GM23338 (cell line): ENCODE results near the gene GNAI1. TPM values are rescaled to one million over a fixed set of nuclear protein-coding genes. Genes with fewer than 3 reads are reported as not detected.

Experiments used
- ATAC-seq: fragments of 200-7000 bp; cut with Tn5 transposase; 3 replicates; pipeline ENCODE4 v1.9.1; 2020
- DNase-seq: peaks from one replicate; pipeline ENCODE4 v3.0.0-alpha.2; 2015; ENCODE audit warnings: low spot score
- H2AFZ ChIP-seq: fragments of 200-600 bp; sonication (generic); 2 replicates; pipeline ENCODE4 v1.8.0; 2016; ENCODE audit warnings: antibody characterized with exemption, mild to moderate bottlenecking, moderate library complexity
- H3F3A ChIP-seq: fragments of 200-600 bp; sonication (generic); replicated peaks from 2 replicates; pipeline ENCODE4 v1.8.0; 2017; ENCODE audit warnings: antibody characterized with exemption, mixed run types, low read depth
- H3K27ac ChIP-seq: fragments of 200-600 bp; sonication (generic); 2 replicates; pipeline ENCODE4 v1.6.1; 2016; ENCODE audit warnings: low read depth
- H3K27me3 ChIP-seq: fragments of 200-600 bp; sonication (generic); 2 replicates; pipeline ENCODE4 v1.8.0; 2016; ENCODE audit warnings: mild to moderate bottlenecking, mixed run types, moderate library complexity; ENCODE audit not compliant: insufficient read depth
- H3K36me3 ChIP-seq: fragments of 200-600 bp; sonication (generic); 2 replicates; pipeline ENCODE4 v1.8.0; 2016; ENCODE audit warnings: mild to moderate bottlenecking; ENCODE audit not compliant: insufficient read depth
- H3K4me1 ChIP-seq: fragments of 200-600 bp; sonication (generic); 2 replicates; pipeline ENCODE4 v1.8.0; 2016; ENCODE audit warnings: mild to moderate bottlenecking, moderate library complexity; ENCODE audit not compliant: insufficient read depth
- H3K4me2 ChIP-seq: fragments of 200-600 bp; sonication (generic); 2 replicates; pipeline ENCODE4 v1.7.1; 2017; ENCODE audit warnings: mixed run types
- H3K4me3 ChIP-seq: fragments of 200-600 bp; sonication (generic); 2 replicates; pipeline ENCODE4 v1.6.1; 2016; ENCODE audit warnings: mixed run types
- H3K79me2 ChIP-seq: fragments of 200-600 bp; sonication (generic); replicated peaks from 2 replicates; pipeline ENCODE4 v1.8.0; 2017; ENCODE audit warnings: mild to moderate bottlenecking; ENCODE audit not compliant: insufficient read depth
- H3K9me2 ChIP-seq: fragments of 200-600 bp; sonication (generic); 2 replicates; pipeline ENCODE4 v1.8.0; 2017; ENCODE audit not compliant: insufficient read depth
- H4K20me1 ChIP-seq: fragments of 200-600 bp; sonication (generic); replicated peaks from 2 replicates; pipeline ENCODE4 v1.8.0; 2017; ENCODE audit warnings: mild to moderate bottlenecking; ENCODE audit not compliant: insufficient read depth
- H3K27ac Mint-ChIP-seq: 2 replicates; pipeline ENCODE4 v1.8.0; 2020; ENCODE audit warnings: inconsistent platforms, mild to moderate bottlenecking, moderate library complexity, mixed read lengths
- H3K27me3 Mint-ChIP-seq: 3 replicates; pipeline ENCODE4 v1.8.0; 2022; ENCODE audit warnings: low read depth, mild to moderate bottlenecking, moderate library complexity, mixed read lengths, inconsistent platforms; ENCODE audit not compliant: insufficient read depth, poor library complexity
- H3K36me3 Mint-ChIP-seq: 3 replicates; pipeline ENCODE4 v1.8.0; 2021; ENCODE audit warnings: low read depth, mild to moderate bottlenecking, inconsistent platforms, moderate library complexity, mixed read lengths
- H3K4me1 Mint-ChIP-seq: 3 replicates; pipeline ENCODE4 v1.8.0; 2020; ENCODE audit warnings: mild to moderate bottlenecking, inconsistent platforms, mixed read lengths
- H3K4me3 Mint-ChIP-seq: 3 replicates; pipeline ENCODE4 v1.8.0; 2021; ENCODE audit warnings: moderate library complexity, mild to moderate bottlenecking, inconsistent platforms, mixed read lengths
- H3K9me3 Mint-ChIP-seq: 3 replicates; pipeline ENCODE4 v1.8.0; 2020; ENCODE audit warnings: moderate library complexity, mild to moderate bottlenecking, inconsistent platforms, mixed read lengths
- CREB1 ChIP-seq: fragments of 250-450 bp; sonication (Bioruptor Pico); IDR thresholded peaks from 2 replicates; pipeline ENCODE4 v1.5.0; 2020; ENCODE audit warnings: low read depth, mild to moderate bottlenecking, moderate library complexity
- EZH2 ChIP-seq: fragments of 200-600 bp; sonication (generic); IDR thresholded peaks from one replicate; pipeline ENCODE4 v1.8.0; 2017; ENCODE audit warnings: antibody characterized with exemption, mild to moderate bottlenecking, low read depth; ENCODE audit not compliant: unreplicated experiment
- EZH2phosphoT487 ChIP-seq: fragments of 200-600 bp; sonication (generic); IDR thresholded peaks from one replicate; pipeline ENCODE4 v1.8.1; 2018; ENCODE audit warnings: antibody characterized with exemption; ENCODE audit not compliant: unreplicated experiment
- JUNB ChIP-seq: IDR thresholded peaks from one replicate; pipeline ENCODE4 v1.6.1; 2016; ENCODE audit warnings: antibody characterized with exemption; ENCODE audit not compliant: unreplicated experiment
- NANOG ChIP-seq: IDR thresholded peaks from 2 replicates; pipeline ENCODE4 v1.6.1; 2016; ENCODE audit warnings: antibody characterized with exemption, borderline replicate concordance
- POLR2AphosphoS5 ChIP-seq: IDR thresholded peaks from 2 replicates; pipeline ENCODE4 v1.6.1; 2016; ENCODE audit warnings: antibody characterized with exemption, low read depth
- STAT1 ChIP-seq: IDR thresholded peaks from one replicate; pipeline ENCODE4 v1.6.1; 2016; ENCODE audit warnings: antibody characterized with exemption; ENCODE audit not compliant: unreplicated experiment
- ZNF114 ChIP-seq: fragments of 250-450 bp; sonication (Bioruptor Pico); IDR thresholded peaks from 2 replicates; pipeline ENCODE4 v1.5.0; 2020; ENCODE audit warnings: mild to moderate bottlenecking, moderate library complexity
- ZNF331 ChIP-seq: fragments of 250-450 bp; sonication (Bioruptor Pico); IDR thresholded peaks from 2 replicates; pipeline ENCODE4 v1.5.0; 2020; ENCODE audit warnings: low read depth, mild to moderate bottlenecking, moderate library complexity
- polyA plus RNA-seq: library from polyadenylated mRNA; unstranded; fragments of >200 nt; fragmentation: Nextera tagmentation; extraction: Ambion mirVana; gene quantifications from 2 replicates; pipeline ENCODE4 v1.2.1, GENCODE V29; 2016
- total RNA-seq: library from RNA; depleted of rRNA; stranded (reverse); fragments of >200 nt; shearing (Covaris generic); gene quantifications from 2 replicates; pipeline ENCODE4 v1.2.3, GENCODE V29; 2014
- TF ChIP-seq, protein P1 (sequence below), 2 experiments: fragments of 200-600 bp in 1 of 2; sonication (generic) in 1 of 2; conservative IDR thresholded peaks; 2 replicates each; pipeline versions ENCODE4 v1.5.1 to v1.6.1; 2016 to 2017; ENCODE audit warnings: antibody characterized with exemption in 2 of 2, low read depth in 2 of 2, mild to moderate bottlenecking in 2 of 2, moderate library complexity in 1 of 2
- TF ChIP-seq, protein P2 (sequence below): fragments of 250-450 bp; sonication (Bioruptor Pico); IDR thresholded peaks from 2 replicates; pipeline ENCODE4 v1.5.0; 2020; ENCODE audit warnings: mild to moderate bottlenecking, moderate library complexity
- TF ChIP-seq, protein P3 (sequence below): IDR thresholded peaks from one replicate; pipeline ENCODE4 v1.6.1; 2018; ENCODE audit warnings: antibody characterized with exemption; ENCODE audit not compliant: unreplicated experiment
- TF ChIP-seq, protein P4 (sequence below): IDR thresholded peaks from 2 replicates; pipeline ENCODE4 v1.6.1; 2016; ENCODE audit warnings: antibody characterized with exemption

The GNAI1 gene
- total and polyA plus RNA-seq, 2 experiments from 2014 or later: 31.3 to 36.9 TPM

DNA sequence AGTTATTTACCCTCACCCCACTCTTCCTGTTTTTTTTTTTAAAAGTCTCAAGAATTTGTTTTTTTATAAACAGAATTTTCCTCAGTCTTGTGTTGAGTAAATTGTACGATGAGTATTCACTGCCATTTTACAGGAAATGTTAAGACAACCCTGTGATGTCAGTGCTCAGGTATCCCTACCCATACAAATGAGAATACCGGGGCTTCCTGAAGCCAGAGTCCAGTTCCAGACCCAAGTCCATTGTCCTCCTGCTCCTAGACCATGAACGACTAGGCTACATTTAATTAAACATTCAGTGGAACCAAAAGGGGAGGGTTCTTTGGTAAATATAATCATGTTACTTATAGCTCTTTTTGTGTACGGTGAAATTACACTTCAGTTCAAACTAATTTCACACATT lies 79.2 kb downstream of the GNAI1 start:
- peaks cover 8% of the 10 kb centered on the region; the same call in 1 of the 2 replicates for H3K36me3 ChIP-seq
- Mint-ChIP-seq H3K27me3 (no peaks in the 10 kb centered on the region), H3K36me3 (peaks cover 12% of the 10 kb centered on the region; the same call in 2 of the 3 replicates), H3K4me1 (no peaks in the 10 kb centered on the region), H3K27ac (no peak overlapping the region), H3K4me3 (no peak overlapping the region), H3K9me3 (no peaks in the 10 kb centered on the region)
- no peaks in the 10 kb centered on the region for H3F3A ChIP-seq
- no peaks in the 10 kb centered on the region for H4K20me1 ChIP-seq
- no peaks in the 10 kb centered on the region for H3K27me3 ChIP-seq
- no peak overlapping the region for H3K27ac ChIP-seq
- H3K4me2 ChIP-seq: no peak overlapping the region
- H3K79me2 ChIP-seq: no peaks in the 10 kb centered on the region
- no peak overlapping the region for H3K4me3 ChIP-seq
- H2AFZ ChIP-seq: no peak overlapping the region
- TF ChIP-seq POLR2AphosphoS5: no peak
- TF ChIP-seq ZNF331: no peak
- TF ChIP-seq, protein P1, sequence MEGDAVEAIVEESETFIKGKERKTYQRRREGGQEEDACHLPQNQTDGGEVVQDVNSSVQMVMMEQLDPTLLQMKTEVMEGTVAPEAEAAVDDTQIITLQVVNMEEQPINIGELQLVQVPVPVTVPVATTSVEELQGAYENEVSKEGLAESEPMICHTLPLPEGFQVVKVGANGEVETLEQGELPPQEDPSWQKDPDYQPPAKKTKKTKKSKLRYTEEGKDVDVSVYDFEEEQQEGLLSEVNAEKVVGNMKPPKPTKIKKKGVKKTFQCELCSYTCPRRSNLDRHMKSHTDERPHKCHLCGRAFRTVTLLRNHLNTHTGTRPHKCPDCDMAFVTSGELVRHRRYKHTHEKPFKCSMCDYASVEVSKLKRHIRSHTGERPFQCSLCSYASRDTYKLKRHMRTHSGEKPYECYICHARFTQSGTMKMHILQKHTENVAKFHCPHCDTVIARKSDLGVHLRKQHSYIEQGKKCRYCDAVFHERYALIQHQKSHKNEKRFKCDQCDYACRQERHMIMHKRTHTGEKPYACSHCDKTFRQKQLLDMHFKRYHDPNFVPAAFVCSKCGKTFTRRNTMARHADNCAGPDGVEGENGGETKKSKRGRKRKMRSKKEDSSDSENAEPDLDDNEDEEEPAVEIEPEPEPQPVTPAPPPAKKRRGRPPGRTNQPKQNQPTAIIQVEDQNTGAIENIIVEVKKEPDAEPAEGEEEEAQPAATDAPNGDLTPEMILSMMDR (conservative IDR thresholded peaks at IDR 0.05; ENCODE audit: low read depth in 2 of 2): no peak
- TF ChIP-seq, protein P2, sequence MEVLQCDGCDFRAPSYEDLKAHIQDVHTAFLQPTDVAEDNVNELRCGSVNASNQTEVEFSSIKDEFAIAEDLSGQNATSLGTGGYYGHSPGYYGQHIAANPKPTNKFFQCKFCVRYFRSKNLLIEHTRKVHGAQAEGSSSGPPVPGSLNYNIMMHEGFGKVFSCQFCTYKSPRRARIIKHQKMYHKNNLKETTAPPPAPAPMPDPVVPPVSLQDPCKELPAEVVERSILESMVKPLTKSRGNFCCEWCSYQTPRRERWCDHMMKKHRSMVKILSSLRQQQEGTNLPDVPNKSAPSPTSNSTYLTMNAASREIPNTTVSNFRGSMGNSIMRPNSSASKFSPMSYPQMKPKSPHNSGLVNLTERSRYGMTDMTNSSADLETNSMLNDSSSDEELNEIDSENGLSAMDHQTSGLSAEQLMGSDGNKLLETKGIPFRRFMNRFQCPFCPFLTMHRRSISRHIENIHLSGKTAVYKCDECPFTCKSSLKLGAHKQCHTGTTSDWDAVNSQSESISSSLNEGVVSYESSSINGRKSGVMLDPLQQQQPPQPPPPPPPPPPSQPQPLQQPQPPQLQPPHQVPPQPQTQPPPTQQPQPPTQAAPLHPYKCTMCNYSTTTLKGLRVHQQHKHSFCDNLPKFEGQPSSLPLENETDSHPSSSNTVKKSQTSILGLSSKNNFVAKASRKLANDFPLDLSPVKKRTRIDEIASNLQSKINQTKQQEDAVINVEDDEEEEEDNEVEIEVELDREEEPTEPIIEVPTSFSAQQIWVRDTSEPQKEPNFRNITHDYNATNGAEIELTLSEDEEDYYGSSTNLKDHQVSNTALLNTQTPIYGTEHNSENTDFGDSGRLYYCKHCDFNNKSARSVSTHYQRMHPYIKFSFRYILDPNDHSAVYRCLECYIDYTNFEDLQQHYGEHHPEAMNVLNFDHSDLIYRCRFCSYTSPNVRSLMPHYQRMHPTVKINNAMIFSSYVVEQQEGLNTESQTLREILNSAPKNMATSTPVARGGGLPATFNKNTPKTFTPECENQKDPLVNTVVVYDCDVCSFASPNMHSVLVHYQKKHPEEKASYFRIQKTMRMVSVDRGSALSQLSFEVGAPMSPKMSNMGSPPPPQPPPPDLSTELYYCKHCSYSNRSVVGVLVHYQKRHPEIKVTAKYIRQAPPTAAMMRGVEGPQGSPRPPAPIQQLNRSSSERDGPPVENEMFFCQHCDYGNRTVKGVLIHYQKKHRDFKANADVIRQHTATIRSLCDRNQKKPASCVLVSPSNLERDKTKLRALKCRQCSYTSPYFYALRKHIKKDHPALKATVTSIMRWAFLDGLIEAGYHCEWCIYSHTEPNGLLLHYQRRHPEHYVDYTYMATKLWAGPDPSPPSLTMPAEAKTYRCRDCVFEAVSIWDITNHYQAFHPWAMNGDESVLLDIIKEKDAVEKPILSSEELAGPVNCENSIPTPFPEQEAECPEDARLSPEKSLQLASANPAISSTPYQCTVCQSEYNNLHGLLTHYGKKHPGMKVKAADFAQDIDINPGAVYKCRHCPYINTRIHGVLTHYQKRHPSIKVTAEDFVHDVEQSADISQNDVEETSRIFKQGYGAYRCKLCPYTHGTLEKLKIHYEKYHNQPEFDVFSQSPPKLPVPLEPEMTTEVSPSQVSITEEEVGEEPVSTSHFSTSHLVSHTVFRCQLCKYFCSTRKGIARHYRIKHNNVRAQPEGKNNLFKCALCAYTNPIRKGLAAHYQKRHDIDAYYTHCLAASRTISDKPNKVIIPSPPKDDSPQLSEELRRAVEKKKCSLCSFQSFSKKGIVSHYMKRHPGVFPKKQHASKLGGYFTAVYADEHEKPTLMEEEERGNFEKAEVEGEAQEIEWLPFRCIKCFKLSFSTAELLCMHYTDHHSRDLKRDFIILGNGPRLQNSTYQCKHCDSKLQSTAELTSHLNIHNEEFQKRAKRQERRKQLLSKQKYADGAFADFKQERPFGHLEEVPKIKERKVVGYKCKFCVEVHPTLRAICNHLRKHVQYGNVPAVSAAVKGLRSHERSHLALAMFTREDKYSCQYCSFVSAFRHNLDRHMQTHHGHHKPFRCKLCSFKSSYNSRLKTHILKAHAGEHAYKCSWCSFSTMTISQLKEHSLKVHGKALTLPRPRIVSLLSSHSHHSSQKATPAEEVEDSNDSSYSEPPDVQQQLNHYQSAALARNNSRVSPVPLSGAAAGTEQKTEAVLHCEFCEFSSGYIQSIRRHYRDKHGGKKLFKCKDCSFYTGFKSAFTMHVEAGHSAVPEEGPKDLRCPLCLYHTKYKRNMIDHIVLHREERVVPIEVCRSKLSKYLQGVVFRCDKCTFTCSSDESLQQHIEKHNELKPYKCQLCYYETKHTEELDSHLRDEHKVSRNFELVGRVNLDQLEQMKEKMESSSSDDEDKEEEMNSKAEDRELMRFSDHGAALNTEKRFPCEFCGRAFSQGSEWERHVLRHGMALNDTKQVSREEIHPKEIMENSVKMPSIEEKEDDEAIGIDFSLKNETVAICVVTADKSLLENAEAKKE (CRISPR knock-in tag): no peak
- TF ChIP-seq NANOG: no peak
- TF ChIP-seq ZNF114 (CRISPR knock-in tag): no peak
- no peak for TF ChIP-seq STAT1
- TF ChIP-seq EZH2phosphoT487: no peak
- TF ChIP-seq JUNB: no peak
- no peak for TF ChIP-seq CREB1 (CRISPR knock-in tag)
- no peak for TF ChIP-seq EZH2
- TF ChIP-seq, protein P3, sequence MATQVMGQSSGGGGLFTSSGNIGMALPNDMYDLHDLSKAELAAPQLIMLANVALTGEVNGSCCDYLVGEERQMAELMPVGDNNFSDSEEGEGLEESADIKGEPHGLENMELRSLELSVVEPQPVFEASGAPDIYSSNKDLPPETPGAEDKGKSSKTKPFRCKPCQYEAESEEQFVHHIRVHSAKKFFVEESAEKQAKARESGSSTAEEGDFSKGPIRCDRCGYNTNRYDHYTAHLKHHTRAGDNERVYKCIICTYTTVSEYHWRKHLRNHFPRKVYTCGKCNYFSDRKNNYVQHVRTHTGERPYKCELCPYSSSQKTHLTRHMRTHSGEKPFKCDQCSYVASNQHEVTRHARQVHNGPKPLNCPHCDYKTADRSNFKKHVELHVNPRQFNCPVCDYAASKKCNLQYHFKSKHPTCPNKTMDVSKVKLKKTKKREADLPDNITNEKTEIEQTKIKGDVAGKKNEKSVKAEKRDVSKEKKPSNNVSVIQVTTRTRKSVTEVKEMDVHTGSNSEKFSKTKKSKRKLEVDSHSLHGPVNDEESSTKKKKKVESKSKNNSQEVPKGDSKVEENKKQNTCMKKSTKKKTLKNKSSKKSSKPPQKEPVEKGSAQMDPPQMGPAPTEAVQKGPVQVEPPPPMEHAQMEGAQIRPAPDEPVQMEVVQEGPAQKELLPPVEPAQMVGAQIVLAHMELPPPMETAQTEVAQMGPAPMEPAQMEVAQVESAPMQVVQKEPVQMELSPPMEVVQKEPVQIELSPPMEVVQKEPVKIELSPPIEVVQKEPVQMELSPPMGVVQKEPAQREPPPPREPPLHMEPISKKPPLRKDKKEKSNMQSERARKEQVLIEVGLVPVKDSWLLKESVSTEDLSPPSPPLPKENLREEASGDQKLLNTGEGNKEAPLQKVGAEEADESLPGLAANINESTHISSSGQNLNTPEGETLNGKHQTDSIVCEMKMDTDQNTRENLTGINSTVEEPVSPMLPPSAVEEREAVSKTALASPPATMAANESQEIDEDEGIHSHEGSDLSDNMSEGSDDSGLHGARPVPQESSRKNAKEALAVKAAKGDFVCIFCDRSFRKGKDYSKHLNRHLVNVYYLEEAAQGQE: no peak
- TF ChIP-seq, protein P4, sequence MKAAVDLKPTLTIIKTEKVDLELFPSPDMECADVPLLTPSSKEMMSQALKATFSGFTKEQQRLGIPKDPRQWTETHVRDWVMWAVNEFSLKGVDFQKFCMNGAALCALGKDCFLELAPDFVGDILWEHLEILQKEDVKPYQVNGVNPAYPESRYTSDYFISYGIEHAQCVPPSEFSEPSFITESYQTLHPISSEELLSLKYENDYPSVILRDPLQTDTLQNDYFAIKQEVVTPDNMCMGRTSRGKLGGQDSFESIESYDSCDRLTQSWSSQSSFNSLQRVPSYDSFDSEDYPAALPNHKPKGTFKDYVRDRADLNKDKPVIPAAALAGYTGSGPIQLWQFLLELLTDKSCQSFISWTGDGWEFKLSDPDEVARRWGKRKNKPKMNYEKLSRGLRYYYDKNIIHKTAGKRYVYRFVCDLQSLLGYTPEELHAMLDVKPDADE: no peak
- no peaks in the 10 kb centered on the region for H3K9me2 ChIP-seq
- H3K4me1 ChIP-seq: no peaks in the 10 kb centered on the region
- DNase-seq (no peak), ATAC-seq (no peak)
